GM10847 (cell line): Measurements from ENCODE around the gene TOX2.

Experiments used
- POLR2A ChIP-seq: IDR thresholded peaks from 2 replicates; pipeline ENCODE4 v1.6.1; 2011; ENCODE audit not compliant: insufficient read length; ENCODE audit errors: extremely low read depth

The TOX2 gene

DNA sequence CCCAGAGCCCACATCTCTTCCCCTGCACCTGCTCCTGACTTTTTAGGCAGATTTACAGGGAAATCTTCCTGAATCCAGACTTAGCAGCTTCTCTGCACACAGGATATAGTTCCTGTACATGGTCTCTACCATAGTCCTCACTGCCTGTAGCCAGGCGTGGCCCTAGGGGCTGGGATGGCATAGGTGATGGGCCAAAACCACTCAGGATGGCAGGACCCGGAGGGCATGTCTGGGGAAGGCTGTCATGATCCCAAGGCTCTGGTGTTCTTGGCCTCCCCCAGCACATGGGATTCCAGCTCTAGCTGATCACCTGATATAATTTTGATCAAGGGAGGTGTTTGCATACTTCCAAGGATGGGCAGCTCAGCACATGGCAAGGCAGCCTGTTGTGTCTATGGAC lies 58.0 kb downstream of the TOX2 start:
- TF ChIP-seq POLR2A: no peak

- TF ChIP-seq POLR2A: no peak
Observed at GRCh38 chr20:43973231-43973630, 58.6 kb downstream of the TOX2 start.

- TF ChIP-seq POLR2A: no peak
Observed at GRCh38 chr20:43973671-43974450, 59.2 kb downstream of the TOX2 start.

DNA sequence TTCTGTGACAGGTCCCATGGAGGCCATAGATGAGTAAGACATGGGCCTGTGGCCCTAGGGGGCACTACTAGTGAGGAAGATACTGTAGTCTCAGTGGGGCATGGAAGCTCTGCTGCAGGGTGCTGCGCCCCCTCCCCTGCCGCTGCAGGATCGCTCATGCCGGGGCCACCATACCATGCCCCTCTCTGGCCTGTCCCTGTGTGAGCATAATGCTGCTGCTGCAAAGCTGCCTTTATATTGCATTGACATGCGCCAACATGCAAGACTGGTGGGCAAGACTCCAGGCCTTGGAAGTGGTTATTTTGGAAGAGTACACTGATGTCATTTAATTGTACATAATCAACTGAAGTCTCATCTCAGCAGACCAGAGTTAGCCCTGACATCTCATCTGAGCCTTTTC lies 60.0 kb downstream of the TOX2 start:
- TF ChIP-seq POLR2A: no peak

- TF ChIP-seq POLR2A: no peak
Observed at GRCh38 chr20:43975096-43975768, 60.6 kb downstream of the TOX2 start.

DNA sequence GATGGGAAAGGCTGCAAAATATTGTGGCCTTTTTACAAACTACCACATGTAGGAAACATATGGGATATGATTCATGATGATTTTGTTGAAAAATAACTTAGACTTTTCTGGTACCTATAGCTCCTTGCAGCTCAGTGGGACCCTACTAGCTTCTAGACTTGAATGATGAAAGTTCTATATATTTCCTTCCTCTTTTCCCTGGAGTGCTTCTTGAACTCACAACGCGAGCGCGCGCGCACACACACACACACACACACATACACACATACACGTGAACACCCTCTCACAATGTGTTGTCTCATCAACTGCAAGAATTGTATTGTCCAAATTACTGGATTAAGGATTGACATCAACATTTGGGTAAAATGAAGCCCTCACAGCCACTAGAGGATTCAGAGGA lies 61.9 kb downstream of the TOX2 start:
- no peak for TF ChIP-seq POLR2A

- TF ChIP-seq POLR2A: no peak
Observed at GRCh38 chr20:43977252-43977651, 62.6 kb downstream of the TOX2 start.

GRCh38 chr20:43977962-43978361 lies 63.3 kb downstream of the TOX2 start:
- no peak for TF ChIP-seq POLR2A

DNA sequence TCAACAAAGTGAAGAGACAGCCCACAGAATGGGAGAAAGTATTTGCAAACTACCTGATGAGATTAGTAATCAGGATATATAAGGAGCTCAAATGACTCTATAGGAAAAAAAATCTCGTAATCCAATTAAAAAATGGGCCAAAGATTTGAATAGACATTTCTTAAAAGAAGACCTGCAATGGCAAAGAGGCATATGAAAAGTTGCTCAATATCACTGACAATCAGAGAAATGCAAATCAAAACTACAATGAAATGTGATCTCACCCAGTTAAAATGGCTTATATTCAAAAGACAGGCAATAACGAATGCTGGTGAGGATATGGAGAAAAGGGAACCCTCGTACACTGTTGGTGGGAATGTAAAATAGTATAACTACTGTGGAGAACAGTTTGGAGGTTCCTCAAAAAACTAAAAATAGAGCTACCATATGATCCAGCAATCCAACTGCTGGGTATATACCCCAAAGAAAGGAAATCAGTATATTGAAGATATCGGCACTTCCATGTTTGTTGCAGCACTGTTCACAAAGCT lies 65.0 kb downstream of the TOX2 start:
- TF ChIP-seq POLR2A: no peak

- TF ChIP-seq POLR2A: no peak
Observed at GRCh38 chr20:43981540-43981939, 66.9 kb downstream of the TOX2 start.

DNA sequence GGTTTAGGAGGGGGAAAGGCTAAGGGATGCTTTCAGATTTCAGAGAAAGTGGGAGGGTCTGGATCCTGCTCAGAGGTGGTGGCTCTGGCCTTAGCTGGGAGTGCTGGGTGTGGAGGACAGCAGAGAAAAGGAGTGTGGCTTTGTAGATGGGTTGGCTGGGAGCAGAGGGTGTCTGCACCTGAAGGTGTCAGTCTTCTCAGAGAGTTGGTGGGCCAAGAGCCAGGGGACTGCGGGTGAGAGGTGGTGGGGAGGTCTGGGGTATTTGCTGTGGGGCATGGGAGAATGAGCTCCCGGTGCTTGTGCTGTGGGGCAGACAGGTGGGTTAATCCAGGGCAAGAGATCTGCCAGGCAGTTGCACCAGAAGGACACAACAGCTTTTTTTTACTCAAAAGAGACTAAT lies 67.4 kb downstream of the TOX2 start:
- TF ChIP-seq POLR2A: no peak

DNA sequence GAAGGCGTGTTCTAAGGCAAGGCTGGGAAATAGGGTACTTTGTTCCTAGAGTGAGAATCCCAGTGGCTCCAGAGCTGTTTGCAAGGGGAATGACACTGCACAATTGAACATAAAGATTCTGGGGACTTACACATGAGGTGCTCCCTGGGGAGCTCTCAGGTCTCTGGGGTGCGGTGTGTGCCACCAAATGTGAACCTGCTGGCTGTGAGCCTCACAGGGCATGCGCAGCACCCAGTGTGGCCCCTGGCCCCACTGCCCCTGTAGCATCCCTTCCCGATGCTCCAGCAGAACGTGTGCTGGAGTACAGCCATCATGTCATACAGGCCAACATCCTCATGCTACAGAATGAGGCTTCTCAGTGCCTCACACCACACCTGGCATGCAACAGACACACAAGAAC lies 68.2 kb downstream of the TOX2 start:
- no peak for TF ChIP-seq POLR2A

GRCh38 chr20:43983359-43983758 lies 68.7 kb downstream of the TOX2 start:
- TF ChIP-seq POLR2A: no peak

GRCh38 chr20:43983904-43984361 lies 69.3 kb downstream of the TOX2 start:
- no peak for TF ChIP-seq POLR2A

GRCh38 chr20:43984587-43984986 lies 69.9 kb downstream of the TOX2 start:
- TF ChIP-seq POLR2A: no peak

DNA sequence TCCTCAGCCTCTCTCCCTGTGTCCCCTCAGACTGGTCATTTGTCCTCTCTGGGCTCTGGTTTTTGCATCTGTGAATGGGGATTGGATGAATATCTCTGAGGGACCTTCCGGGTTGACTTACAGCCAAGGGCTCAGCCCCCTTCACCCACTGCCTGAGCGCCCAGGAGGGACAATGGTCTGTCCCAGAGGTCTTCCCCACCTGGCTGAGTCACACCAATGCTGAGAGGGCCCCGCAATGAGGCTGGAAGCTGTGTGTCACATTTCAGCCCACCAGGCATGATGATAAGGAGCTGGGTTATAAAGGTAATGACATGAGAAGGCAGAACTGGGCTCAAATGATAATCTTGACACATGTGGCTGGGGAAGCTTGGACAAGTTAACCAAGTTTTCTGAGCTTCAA lies 70.5 kb downstream of the TOX2 start:
- no peak for TF ChIP-seq POLR2A
